Right lobe of liver (tissue), 6 donors: ENCODE results near the gene TPRX1. TPM values are rescaled to one million over a fixed set of nuclear protein-coding genes. Genes with fewer than 3 reads are reported as not detected.
A peak's percentile ranks its signal among the peaks of the same experiment; 100 is the strongest.
"Not testable (repeated sequence)": the region's sequence is repeated elsewhere in the genome, so short reads cannot be mapped to it uniquely, and the experiment has no call there.

ENCODE experiments used
- ATAC-seq, 4 donors: fragments of 200-7000 bp; cut with Tn5 transposase; one replicate each; pipeline ENCODE4 v1.9.1; 2020; ENCODE audit warnings: mild to moderate bottlenecking in 4 of 4, moderate library complexity in 4 of 4
- DNase-seq, 3 donors: peaks; one replicate each; pipeline ENCODE4 v3.0.0-alpha.2; 2020
- H3K27ac ChIP-seq, 3 donors: fragments of 200-600 bp; one replicate each; pipeline ENCODE4 v1.8.0; 2022
- H3K27me3 ChIP-seq, 2 donors: fragments of 200-600 bp; one replicate each; pipeline ENCODE4 v1.8.0; 2022
- H3K36me3 ChIP-seq, 4 donors: fragments of 200-600 bp; sonication (generic) in 1 of 4; one replicate each; pipeline versions ENCODE4 v1.5.1 to v1.8.0; 2017 to 2022; ENCODE audit warnings: control low read depth in 1 of 4
- H3K4me1 ChIP-seq, 4 donors: fragments of 200-600 bp; sonication (generic) in 1 of 4; one replicate each; pipeline versions ENCODE4 v1.5.1 to v1.8.0; 2017 to 2022; ENCODE audit warnings: control low read depth in 1 of 4
- H3K4me3 ChIP-seq, 3 donors: fragments of 200-600 bp; one replicate each; pipeline ENCODE4 v1.8.0; 2022
- H3K9me3 ChIP-seq, 4 donors: fragments of 200-600 bp; sonication (generic) in 1 of 4; one replicate each; pipeline versions ENCODE4 v1.5.1 to v1.8.0; 2017 to 2022; ENCODE audit warnings: control low read depth in 1 of 4
- POLR2A ChIP-seq: fragments of 450-650 bp; IDR thresholded peaks from one replicate; pipeline ENCODE4 v1.6.1; 2017; ENCODE audit warnings: antibody characterized with exemption, mild to moderate bottlenecking
- WGBS: methylation state at CpG from one replicate; pipeline ENCODE4 v1.1.6; 2018; ENCODE audit warnings: low coverage, low lambda C conversion rate; ENCODE audit not compliant: insufficient coverage; ENCODE audit errors: missing lambda C conversion rate; 5-methylcytosine and 5-hydroxymethylcytosine counted together
- intact Hi-C, 2 donors: fragments of 100-400 bp; cut with DNase I; formaldehyde crosslinking; loops; one replicate each; pipeline versions ENCODE4 v1.11.2 to v1.14.1; 2022
- total RNA-seq, 6 experiments: library from RNA; depleted of rRNA in 2 of 6; stranded (reverse); fragments of >200 nt in 2 of 6; fragmentation: NEBNext Ultra II Directional in 3 of 6; extraction: Animal tissue kit (Norgen Biotek cat#: 25700) in 3 of 6; gene quantifications; one replicate each; pipeline versions ENCODE4 v1.1.0 to v1.2.4, GENCODE V29; 2016 to 2023
- TF ChIP-seq, protein P1 (sequence below), 4 donors: fragments of 200-600 bp in 3 of 4; fragments of 450-650 bp in 1 of 4; IDR thresholded peaks; one replicate each; pipeline versions ENCODE4 v1.5.1 to v1.8.0; 2016 to 2022; ENCODE audit warnings: antibody characterized with exemption in 4 of 4, mild to moderate bottlenecking in 2 of 4
- donor health status: DM: no; HTN: yes; CAD: no.
- donor health status: DM: no; HTN: no; CAD: no.
- donor health status: DM: no; HTN: no; CAD: no.
- donor health status: DM: no; HTN: yes; CAD: no.
- donor health status: DM: no; HTN: yes; CAD: no.

TPRX1 gene
- total RNA-seq, 6 experiments from 2014 or later = not detected

DNA sequence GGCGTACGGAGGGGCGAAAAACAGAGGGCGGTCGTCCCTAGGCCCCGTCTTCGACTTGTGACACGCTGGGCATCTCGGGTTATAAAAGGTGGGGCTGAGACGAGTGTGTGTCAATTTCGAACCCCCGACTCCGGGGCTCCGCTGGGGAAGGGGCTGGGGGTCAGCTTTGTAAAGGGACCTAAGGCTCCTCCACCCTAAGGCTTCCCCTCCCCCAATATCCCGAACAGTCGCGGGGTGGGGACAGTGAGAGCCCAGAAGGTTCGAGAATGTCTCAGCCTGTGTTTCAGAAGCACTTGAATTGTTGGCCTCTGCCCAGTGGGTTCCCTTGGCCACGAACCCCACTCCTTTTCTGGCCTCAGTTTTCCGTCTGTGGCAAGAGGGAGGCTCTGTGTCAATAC lies 25.4 kb downstream of the TPRX1 start:
- intact Hi-C loops = no loop called here
- TF ChIP-seq, protein P1, sequence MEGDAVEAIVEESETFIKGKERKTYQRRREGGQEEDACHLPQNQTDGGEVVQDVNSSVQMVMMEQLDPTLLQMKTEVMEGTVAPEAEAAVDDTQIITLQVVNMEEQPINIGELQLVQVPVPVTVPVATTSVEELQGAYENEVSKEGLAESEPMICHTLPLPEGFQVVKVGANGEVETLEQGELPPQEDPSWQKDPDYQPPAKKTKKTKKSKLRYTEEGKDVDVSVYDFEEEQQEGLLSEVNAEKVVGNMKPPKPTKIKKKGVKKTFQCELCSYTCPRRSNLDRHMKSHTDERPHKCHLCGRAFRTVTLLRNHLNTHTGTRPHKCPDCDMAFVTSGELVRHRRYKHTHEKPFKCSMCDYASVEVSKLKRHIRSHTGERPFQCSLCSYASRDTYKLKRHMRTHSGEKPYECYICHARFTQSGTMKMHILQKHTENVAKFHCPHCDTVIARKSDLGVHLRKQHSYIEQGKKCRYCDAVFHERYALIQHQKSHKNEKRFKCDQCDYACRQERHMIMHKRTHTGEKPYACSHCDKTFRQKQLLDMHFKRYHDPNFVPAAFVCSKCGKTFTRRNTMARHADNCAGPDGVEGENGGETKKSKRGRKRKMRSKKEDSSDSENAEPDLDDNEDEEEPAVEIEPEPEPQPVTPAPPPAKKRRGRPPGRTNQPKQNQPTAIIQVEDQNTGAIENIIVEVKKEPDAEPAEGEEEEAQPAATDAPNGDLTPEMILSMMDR (IDR thresholded peaks at IDR 0.05) = no peak
- no peak for TF ChIP-seq POLR2A
- no peaks in the 10 kb centered on the region for H3K27me3 ChIP-seq
- H3K4me1 ChIP-seq = peaks cover 0 to 27% (median 0%) of the 10 kb centered on the region in 4 donors
- DNase-seq (peak in 2 of 3 donors; percentile 55 to 58), ATAC-seq (peak; percentile 3 to 54 (median 37))
- H3K27ac ChIP-seq = peak overlapping the region; percentile 98 to 99 (median 98)
- H3K4me3 ChIP-seq = peak overlapping the region; percentile 72 to 93 (median 90)
- 2% methylated on average over 15 of the region's 20 CpGs for WGBS
- peaks cover 0 to 16% (median under 1%) of the 10 kb centered on the region in 4 donors for H3K36me3 ChIP-seq
- no peaks in the 10 kb centered on the region for H3K9me3 ChIP-seq

DNA sequence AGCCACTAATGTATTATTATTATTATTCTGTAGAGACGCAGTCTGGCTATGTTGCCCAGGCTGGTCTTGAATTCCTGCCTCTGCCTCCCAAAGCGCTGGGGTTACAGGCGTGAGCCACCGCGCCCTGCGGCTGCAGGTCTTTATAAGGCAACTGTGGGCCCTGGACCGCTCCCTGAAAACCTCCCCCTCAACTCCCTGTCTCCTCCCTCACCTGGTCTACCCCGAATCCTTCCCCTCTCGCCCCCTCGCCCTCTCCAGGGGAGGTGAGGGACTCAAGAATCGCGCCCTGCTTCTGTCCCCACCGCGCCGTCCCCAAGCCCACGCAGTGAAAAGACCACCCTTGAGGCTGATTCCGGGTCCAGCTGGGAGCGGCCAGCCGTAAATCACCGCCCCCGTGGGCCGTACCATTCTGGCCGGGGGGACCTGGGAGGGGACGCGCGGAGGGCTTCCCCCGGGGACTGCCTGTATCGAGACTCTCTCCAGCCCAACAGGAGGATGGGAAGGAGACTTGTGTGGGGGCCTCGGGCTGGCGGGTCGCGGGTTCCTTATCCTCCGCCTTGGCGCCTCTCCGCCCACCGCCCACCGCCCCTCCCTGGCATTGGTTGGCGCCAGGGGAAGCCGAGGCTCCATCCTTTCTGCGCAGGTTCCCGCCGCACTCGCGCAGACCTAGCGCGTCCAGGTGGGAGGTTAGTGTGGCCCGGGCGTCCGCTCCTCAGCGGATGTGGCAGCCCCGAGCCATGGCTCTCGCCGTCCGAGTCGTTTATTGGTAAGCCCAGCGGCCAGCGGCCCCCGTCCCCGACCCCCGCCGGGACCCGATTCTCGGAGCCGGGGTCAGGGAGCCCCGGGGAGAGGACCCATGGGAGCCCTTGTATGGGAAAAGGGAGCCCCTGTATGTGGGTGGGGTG lies 26.1 kb downstream of the TPRX1 start, which contains the start of gene SELENOW:
SELENOW (plus strand) TSS at position 655 of the 905 bp plus-strand sequence; CDS start at position 738, 83 bp downstream.
- Histone ChIP-seq H3K9me3 (no peaks in the 10 kb centered on the region), H3K4me1 (peaks cover 0 to 27% (median 0%) of the 10 kb centered on the region in 4 donors), H3K4me3 (peak within 1 kb of the TSS; percentile 72 to 93 (median 90)), H3K36me3 (peaks cover 0 to 10% (median under 1%) of the 10 kb centered on the region in 4 donors), H3K27me3 (no peaks in the 10 kb centered on the region), H3K27ac (peak within 1 kb of the TSS; percentile 98 to 99 (median 98))
- WGBS = 7% methylated on average over 12 of the region's 65 CpGs
- ATAC-seq = peak; percentile 92 to 93 (median 92)
- intact Hi-C loops = no loop called here
- TF ChIP-seq, protein P1 (IDR thresholded peaks at IDR 0.05) = no peak
- TF ChIP-seq POLR2A = peak; percentile 85
- DNase-seq = peak; percentile 78 to 82 (median 80)

DNA sequence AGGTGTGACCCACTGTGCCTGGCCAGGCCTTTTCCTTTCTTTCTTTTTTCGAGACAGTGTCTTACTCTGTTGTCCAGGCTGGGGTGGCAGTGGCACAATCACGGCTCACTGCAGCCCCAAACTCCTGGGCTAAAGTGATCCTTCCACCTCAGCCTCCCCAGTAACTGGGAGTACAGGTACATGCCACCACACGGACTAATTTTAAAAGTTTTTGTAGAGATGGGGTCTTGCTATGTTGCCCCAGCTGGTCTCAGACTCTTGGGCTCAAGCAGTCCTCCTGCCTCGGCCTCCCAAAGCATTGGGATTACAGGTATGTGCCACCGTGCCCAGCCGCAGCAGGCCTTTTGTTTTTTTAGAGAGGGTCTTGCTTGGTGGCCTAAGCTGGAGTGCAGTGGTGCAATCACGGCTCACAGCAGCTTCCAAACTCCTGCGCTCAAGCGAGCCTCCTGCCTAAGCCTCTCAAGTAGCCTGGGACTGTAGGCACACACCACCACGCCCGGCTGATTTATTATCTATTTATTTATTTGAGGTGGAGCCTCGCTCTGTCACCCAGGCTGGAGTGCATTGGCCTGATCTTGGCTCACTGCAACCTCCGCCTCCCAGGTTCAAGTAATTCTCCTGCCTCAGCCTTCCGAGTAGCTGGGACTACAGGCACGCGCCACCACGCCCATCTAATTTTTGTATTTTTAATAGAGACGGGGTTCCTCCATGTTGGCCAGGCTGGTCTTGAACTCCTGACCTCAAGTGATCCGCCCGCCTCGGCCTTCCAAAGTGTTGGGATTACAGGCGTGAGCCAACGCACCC lies 26.9 kb downstream of the TPRX1 start:
- peak overlapping the region; percentile 72 to 93 (median 90) for H3K4me3 ChIP-seq
- DNase-seq, H3K9me3 ChIP-seq, intact Hi-C loops, ATAC-seq, H3K27me3 ChIP-seq, H3K36me3 ChIP-seq: not testable (repeated sequence)
- H3K27ac ChIP-seq = peak overlapping the region; percentile 98 to 99 (median 98)
- 69% methylated on average over 18 of the region's 23 CpGs for WGBS
- peaks cover 0 to 27% (median 0%) of the 10 kb centered on the region in 4 donors for H3K4me1 ChIP-seq

DNA sequence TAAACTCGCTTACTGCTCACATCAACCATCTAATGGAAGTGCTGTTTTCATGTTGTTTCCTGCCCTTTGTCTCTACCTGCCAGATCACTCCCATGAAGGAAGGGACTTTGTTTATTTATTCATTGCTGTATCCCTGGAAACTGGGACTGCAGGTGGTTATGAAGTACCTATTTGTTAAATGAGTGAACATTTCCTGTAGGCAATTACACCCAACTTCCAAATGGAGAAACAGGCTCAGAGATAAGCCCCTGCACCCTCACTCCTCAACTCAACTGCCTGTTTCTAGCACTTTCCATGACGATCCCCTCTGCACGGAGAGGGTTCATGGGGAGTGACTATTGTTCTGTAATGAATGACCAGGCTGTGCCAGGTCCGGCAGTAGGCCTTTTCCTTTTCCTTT lies 27.8 kb downstream of the TPRX1 start:
- Histone ChIP-seq H3K4me1 (peaks cover 0 to 19% (median 0%) of the 10 kb centered on the region in 4 donors), H3K27me3 (no peaks in the 10 kb centered on the region), H3K4me3 (no peak overlapping the region), H3K36me3 (peaks cover 0 to 3% (median under 1%) of the 10 kb centered on the region in 4 donors), H3K27ac (no peak overlapping the region), H3K9me3 (no peaks in the 10 kb centered on the region)
- TF ChIP-seq, protein P1 (IDR thresholded peaks at IDR 0.05) = no peak
- no peak for TF ChIP-seq POLR2A
- DNase-seq (no peak), ATAC-seq (peak in 3 of 4 donors; percentile 12 to 41 (median 30))
- intact Hi-C loops = no loop called here
- WGBS = 29% methylated on average over 3 of the region's 4 CpGs

DNA sequence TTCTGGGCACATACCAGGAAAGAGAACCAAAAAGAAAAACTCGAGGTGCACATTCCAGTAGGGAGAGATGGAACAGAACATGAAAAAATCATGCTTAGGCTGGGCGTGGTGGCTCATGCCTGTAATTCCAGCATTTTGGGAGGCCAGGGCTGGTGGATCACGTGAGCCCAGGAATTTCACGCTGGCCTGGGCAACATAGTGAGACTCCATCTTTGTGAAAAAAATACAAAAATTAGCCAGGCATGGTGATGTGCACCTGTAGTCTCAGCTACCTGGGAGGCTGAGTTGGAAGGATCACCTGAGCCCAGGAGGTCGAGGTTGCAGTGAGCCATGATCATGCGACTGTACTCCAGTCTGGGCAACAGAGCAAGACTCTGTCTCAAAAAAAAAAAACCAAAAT lies 33.1 kb downstream of the TPRX1 start:
- ATAC-seq, H3K27me3 ChIP-seq, H3K27ac ChIP-seq, H3K4me1 ChIP-seq, H3K4me3 ChIP-seq, DNase-seq, H3K9me3 ChIP-seq, H3K36me3 ChIP-seq, intact Hi-C loops: not testable (repeated sequence)
- WGBS = 58% methylated on average over 4 of the region's 6 CpGs
